Neural progenitor cell (in vitro differentiated cells): ENCODE data around the gene RYR3. TPM values are rescaled to one million over a fixed set of nuclear protein-coding genes. Genes with fewer than 3 reads are reported as not detected.

Experiments
- DNase-seq: peaks from one replicate; pipeline ENCODE4 v3.0.0-alpha.2; 2016; ENCODE audit warnings: low spot score
- H2AFZ ChIP-seq: fragments of 200-600 bp; sonication (generic); replicated peaks from 2 replicates; pipeline ENCODE4 v1.6.1; 2016; ENCODE audit warnings: antibody characterized with exemption
- H3F3A ChIP-seq: fragments of 200-600 bp; sonication (generic); 2 replicates; pipeline ENCODE4 v1.6.1; 2016; ENCODE audit warnings: antibody characterized with exemption, low read depth
- H3K27ac ChIP-seq: fragments of 200-600 bp; sonication (generic); 2 replicates; pipeline ENCODE4 v1.5.1; 2016; ENCODE audit warnings: mild to moderate bottlenecking
- H3K27me3 ChIP-seq: fragments of 200-600 bp; sonication (generic); 2 replicates; pipeline ENCODE4 v1.6.1; 2016; ENCODE audit warnings: mild to moderate bottlenecking, moderate library complexity
- H3K36me3 ChIP-seq: fragments of 200-600 bp; sonication (generic); 2 replicates; pipeline ENCODE4 v1.5.1; 2016
- H3K4me1 ChIP-seq: fragments of 200-600 bp; sonication (generic); 2 replicates; pipeline ENCODE4 v1.6.1; 2016; ENCODE audit warnings: mixed run types
- H3K4me2 ChIP-seq: fragments of 200-600 bp; sonication (generic); 2 replicates; pipeline ENCODE4 v1.6.1; 2016
- H3K4me3 ChIP-seq: fragments of 200-600 bp; sonication (generic); 2 replicates; pipeline ENCODE4 v1.5.1; 2016
- H3K79me2 ChIP-seq: fragments of 200-600 bp; sonication (generic); 2 replicates; pipeline ENCODE4 v1.6.1; 2016; ENCODE audit warnings: low read depth
- H3K9ac ChIP-seq: fragments of 200-600 bp; sonication (generic); 2 replicates; pipeline ENCODE4 v1.6.1; 2016
- H3K9me3 ChIP-seq: fragments of 200-600 bp; sonication (generic); 2 replicates; pipeline ENCODE4 v1.5.1; 2016; ENCODE audit warnings: low read depth
- H4K20me1 ChIP-seq: fragments of 200-600 bp; sonication (generic); 2 replicates; pipeline ENCODE4 v1.6.1; 2016; ENCODE audit warnings: low read depth
- H3K27ac Mint-ChIP-seq: 3 replicates; pipeline ENCODE4 v1.8.0; 2021; ENCODE audit warnings: mixed read lengths
- H3K27me3 Mint-ChIP-seq: 2 replicates; pipeline ENCODE4 v1.8.0; 2022; ENCODE audit warnings: low read depth, mild to moderate bottlenecking, inconsistent platforms, moderate library complexity, mixed read lengths; ENCODE audit not compliant: insufficient read depth
- H3K36me3 Mint-ChIP-seq: 3 replicates; pipeline ENCODE4 v1.8.0; 2021; ENCODE audit warnings: mixed read lengths
- H3K4me1 Mint-ChIP-seq: 3 replicates; pipeline ENCODE4 v1.8.0; 2021; ENCODE audit warnings: mixed read lengths
- H3K4me3 Mint-ChIP-seq: 3 replicates; pipeline ENCODE4 v1.8.0; 2021; ENCODE audit warnings: mild to moderate bottlenecking, moderate library complexity, mixed read lengths
- H3K9me3 Mint-ChIP-seq: 3 replicates; pipeline ENCODE4 v1.8.0; 2020; ENCODE audit warnings: mixed read lengths
- CTCF ChIP-seq: fragments of 200-600 bp; sonication (generic); IDR thresholded peaks from 2 replicates; pipeline ENCODE4 v1.5.1; 2017; ENCODE audit warnings: antibody characterized with exemption, mild to moderate bottlenecking
- EZH2 ChIP-seq: fragments of 200-600 bp; sonication (generic); IDR thresholded peaks from 2 replicates; pipeline ENCODE4 v1.6.1; 2017; ENCODE audit warnings: antibody characterized with exemption, mild to moderate bottlenecking, moderate library complexity
- EZH2phosphoT487 ChIP-seq: fragments of 200-600 bp; sonication (generic); IDR thresholded peaks from 2 replicates; pipeline ENCODE4 v1.6.1; 2017; ENCODE audit warnings: antibody characterized with exemption
- total RNA-seq: library from RNA; depleted of rRNA; stranded (reverse); fragments of >200 nt; gene quantifications from 2 replicates; pipeline ENCODE4 v1.2.3, GENCODE V29; 2015; ENCODE audit warnings: low replicate concordance

The RYR3 gene
- total RNA-seq, 1 donor from 2014 or later: 2.1 TPM

GRCh38 chr15:33357845-33358244 lies 47.1 kb downstream of the RYR3 start:
- DNase-seq: no peak
- peak overlapping the region; percentile 93 for H3K27ac Mint-ChIP-seq
- Histone ChIP-seq H3F3A (peaks cover 21% of the 10 kb centered on the region), H4K20me1 (no peaks in the 10 kb centered on the region), H3K9ac (no peak overlapping the region), H3K79me2 (no peaks in the 10 kb centered on the region), H3K36me3 (no peaks in the 10 kb centered on the region), H3K4me1 (peaks cover 39% of the 10 kb centered on the region), H3K9me3 (no peaks in the 10 kb centered on the region), H3K27me3 (no peaks in the 10 kb centered on the region), H3K4me3 (peak overlapping the region; percentile 3), H3K4me2 (peak overlapping the region; percentile 69), H2AFZ (no peak overlapping the region), H3K27ac (peak overlapping the region; percentile 94)
- TF ChIP-seq EZH2phosphoT487: no peak
- no peak for TF ChIP-seq EZH2
- TF ChIP-seq CTCF: no peak
- no peak overlapping the region for H3K4me3 Mint-ChIP-seq
- no peaks in the 10 kb centered on the region for H3K27me3 Mint-ChIP-seq
- no peaks in the 10 kb centered on the region for H3K9me3 Mint-ChIP-seq
- no peaks in the 10 kb centered on the region for H3K36me3 Mint-ChIP-seq
- H3K4me1 Mint-ChIP-seq: peaks cover 37% of the 10 kb centered on the region

GRCh38 chr15:33358306-33358705 lies 47.5 kb downstream of the RYR3 start:
- Histone ChIP-seq H4K20me1 (no peaks in the 10 kb centered on the region), H3K4me1 (peaks cover 37% of the 10 kb centered on the region), H3F3A (peaks cover 21% of the 10 kb centered on the region), H3K79me2 (no peaks in the 10 kb centered on the region), H3K9ac (no peak overlapping the region), H3K36me3 (no peaks in the 10 kb centered on the region), H3K27ac (peak overlapping the region; percentile 94), H3K4me3 (peak overlapping the region; percentile 3), H2AFZ (no peak overlapping the region), H3K4me2 (peak overlapping the region; percentile 69), H3K9me3 (no peaks in the 10 kb centered on the region), H3K27me3 (no peaks in the 10 kb centered on the region)
- no peaks in the 10 kb centered on the region for H3K9me3 Mint-ChIP-seq
- peaks cover 35% of the 10 kb centered on the region for H3K4me1 Mint-ChIP-seq
- peak overlapping the region; percentile 93 for H3K27ac Mint-ChIP-seq
- H3K27me3 Mint-ChIP-seq: no peaks in the 10 kb centered on the region
- DNase-seq: peak; percentile 82
- no peaks in the 10 kb centered on the region for H3K36me3 Mint-ChIP-seq
- TF ChIP-seq EZH2: no peak
- no peak for TF ChIP-seq EZH2phosphoT487
- no peak for TF ChIP-seq CTCF
- peak overlapping the region; percentile 30 for H3K4me3 Mint-ChIP-seq

GRCh38 chr15:33360886-33361285 lies 50.1 kb downstream of the RYR3 start:
- Histone ChIP-seq H3K4me1 (peaks cover 25% of the 10 kb centered on the region), H3K79me2 (no peaks in the 10 kb centered on the region), H3F3A (peaks cover 21% of the 10 kb centered on the region), H3K9me3 (no peaks in the 10 kb centered on the region), H3K4me2 (no peak overlapping the region), H3K4me3 (no peak overlapping the region), H3K36me3 (no peaks in the 10 kb centered on the region), H2AFZ (no peak overlapping the region), H3K9ac (no peak overlapping the region), H4K20me1 (no peaks in the 10 kb centered on the region), H3K27me3 (no peaks in the 10 kb centered on the region), H3K27ac (no peak overlapping the region)
- no peaks in the 10 kb centered on the region for H3K9me3 Mint-ChIP-seq
- peaks cover 22% of the 10 kb centered on the region for H3K4me1 Mint-ChIP-seq
- DNase-seq: no peak
- H3K27me3 Mint-ChIP-seq: no peaks in the 10 kb centered on the region
- H3K27ac Mint-ChIP-seq: no peak overlapping the region
- H3K4me3 Mint-ChIP-seq: no peak overlapping the region
- no peak for TF ChIP-seq EZH2
- TF ChIP-seq EZH2phosphoT487: no peak
- TF ChIP-seq CTCF: no peak
- no peaks in the 10 kb centered on the region for H3K36me3 Mint-ChIP-seq
